HG02884 (cell line): ENCODE results near the gene IGFALS.

Source experiments
- ATAC-seq: cut with Tn5 transposase; IDR thresholded peaks from one replicate; pipeline ENCODE4 v1.9.1; 2021; ENCODE audit warnings: mild to moderate bottlenecking, moderate library complexity; ENCODE audit not compliant: unreplicated experiment

The IGFALS gene

GRCh38 chr16:1777375-1778199, 15.9 kb downstream of the IGFALS start:
- ATAC-seq, result no peak

GRCh38 chr16:1776991-1777374, 16.5 kb downstream of the IGFALS start:
- ATAC-seq, result no peak

- no peak for ATAC-seq
Measured at GRCh38 chr16:1776672-1776955, 16.9 kb downstream of the IGFALS start.

GRCh38 chr16:1775846-1776671, 17.4 kb downstream of the IGFALS start:
- ATAC-seq, result no peak

- ATAC-seq, result no peak
Measured at GRCh38 chr16:1775006-1775845, 18.3 kb downstream of the IGFALS start.

GRCh38 chr16:1774448-1774780, 19.1 kb downstream of the IGFALS start:
- no peak for ATAC-seq

- ATAC-seq, result no peak
Measured at GRCh38 chr16:1773703-1774447, 19.6 kb downstream of the IGFALS start.

- ATAC-seq, result no peak
Measured at GRCh38 chr16:1772908-1773702, 20.4 kb downstream of the IGFALS start, which contains the start of gene MRPS34. Gene MRPS34, minus strand, starts transcription at chr16:1773134. Its CDS starts 15 bp downstream, at chr16:1773119.

GRCh38 chr16:1772362-1772907, 21.1 kb downstream of the IGFALS start, which contains the start of gene EME2:
Gene EME2, plus strand, starts transcription at chr16:1772810. Its CDS starts 418 bp downstream, at chr16:1773228.
- no peak for ATAC-seq

- ATAC-seq, result no peak
Measured at GRCh38 chr16:1771864-1772361, 21.6 kb downstream of the IGFALS start.

- ATAC-seq, result no peak
Measured at GRCh38 chr16:1771188-1771863, 22.2 kb downstream of the IGFALS start, which contains the start of gene NME3. Gene NME3, minus strand, starts transcription at chr16:1771543. Its CDS starts 9 bp downstream, at chr16:1771534.

GRCh38 chr16:1770328-1771187, 22.9 kb downstream of the IGFALS start:
- no peak for ATAC-seq

- ATAC-seq, result no peak
Measured at GRCh38 chr16:1769402-1770300, 23.9 kb downstream of the IGFALS start.

GRCh38 chr16:1768767-1769401, 24.6 kb downstream of the IGFALS start:
- ATAC-seq, result no peak

GRCh38 chr16:1768061-1768766, 25.3 kb downstream of the IGFALS start:
- no peak for ATAC-seq
